ENCODE data around the gene LETM1. TPM values are rescaled to one million over a fixed set of nuclear protein-coding genes. Genes with fewer than 3 reads are reported as not detected.

LETM1 gene
- total and polyA plus RNA-seq, 2 donors (not counting 1 experiment from before 2014, with no cell fraction given): 28.5 to 45.1 TPM

DNA sequence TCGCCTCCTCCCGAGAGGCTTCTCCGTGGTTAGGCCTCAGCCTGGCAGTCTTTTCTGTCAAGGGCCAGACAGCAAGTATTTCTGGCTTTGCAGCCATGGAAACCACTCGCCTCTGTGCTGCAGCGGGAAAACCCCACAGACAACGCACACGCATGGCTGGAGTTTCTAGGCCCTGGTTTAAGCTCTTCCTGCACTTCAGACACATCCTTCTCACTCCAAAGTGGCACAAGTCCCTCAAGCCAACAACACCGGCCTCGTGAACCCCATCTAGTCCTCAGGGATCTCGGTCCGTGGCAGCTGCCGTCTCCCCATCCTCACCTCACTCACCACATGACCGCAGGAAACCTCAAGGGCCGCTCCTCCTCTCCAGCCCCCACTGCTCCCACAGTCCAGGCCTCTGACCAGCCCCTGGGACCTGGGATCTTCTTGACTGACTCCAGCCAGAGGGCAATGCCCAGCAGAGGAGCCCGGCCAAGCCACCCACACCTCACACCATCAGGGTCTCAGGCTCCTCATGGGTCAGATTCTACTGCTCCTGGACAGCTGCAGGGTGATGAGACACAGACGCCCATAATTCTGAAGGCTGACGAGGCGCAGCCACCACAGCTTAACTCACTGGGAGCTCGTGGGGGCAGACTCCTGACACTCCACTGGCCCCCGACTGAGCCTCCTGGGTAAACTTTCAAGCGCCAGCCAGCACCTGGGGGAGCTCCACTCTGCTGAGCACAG is 21.7 kb downstream of the LETM1 start:
- Histone ChIP-seq H3K27me3 (replicated peaks in 1 of 4; ENCODE audit: control extremely low read depth in 1 of 4, control insufficient read depth in 3 of 4, insufficient read depth in 4 of 4, low read length in 3 of 4) (no peaks in the 10 kb centered on the region), H3K36me3 (replicated peaks in 1 of 2; ENCODE audit: control extremely low read depth in 1 of 2, control insufficient read depth in 1 of 2, extremely low read depth in 1 of 2, insufficient read depth in 2 of 2, low read length in 1 of 2) (peaks cover 0 to 50% of the 10 kb centered on the region in 2 experiments), H3K79me2 (ENCODE audit: control insufficient read depth, insufficient read depth, low read length) (peaks cover 5% of the 10 kb centered on the region), H3K4me1 (ENCODE audit: control insufficient read depth in 2 of 2, insufficient read depth in 2 of 2, low read length in 2 of 2) (peaks cover 16 to 26% of the 10 kb centered on the region in 2 donors), H4K20me1 (ENCODE audit: control insufficient read depth, insufficient read depth, low read length, poor library complexity, severe bottlenecking) (no peaks in the 10 kb centered on the region), H3K4me3 (ENCODE audit: control extremely low read depth in 1 of 5, extremely low read depth in 1 of 5, insufficient read depth in 1 of 5, low read depth in 2 of 5, low read length in 4 of 5) (no peak overlapping the region), H3K27ac (ENCODE audit: low read length in 2 of 2) (peak overlapping the region; percentile 41 to 76), H3K4me2 (replicated peaks; ENCODE audit: low read depth, low read length, poor library complexity, severe bottlenecking) (peak overlapping the region; percentile 61), H3K9ac (ENCODE audit: low read length) (peak overlapping the region; percentile 32), H2AFZ (ENCODE audit: insufficient read depth, low read depth, low read length, poor library complexity, severe bottlenecking) (peak overlapping the region; percentile 10), H3K9me3 (ENCODE audit: control extremely low read depth in 1 of 3, control insufficient read depth in 2 of 3, insufficient read depth in 1 of 3, low read length in 2 of 3) (no peaks in the 10 kb centered on the region)
- no peaks in the 10 kb centered on the region for H3K9me3 Mint-ChIP-seq (ENCODE audit: insufficient read depth)
- ATAC-seq (ENCODE audit: low read depth): peak; percentile 84
- CTCF ChIA-PET: interaction anchor here (1.0 to 3.8 kb wide), 3 partner anchors 12 to 141 kb away, joined by 3 to 21 read pairs (median 3); no protein-coding TSS in a partner anchor
- intact Hi-C loops (cut with micrococcal nuclease): loop anchor here (2.0 kb wide), 1 partner anchor 37 kb away; the partner anchor contains the start of gene NSD2
- peaks cover 29% of the 10 kb centered on the region for H3K4me1 Mint-ChIP-seq
- 19% methylated on average over 21 of the region's 21 CpGs for WGBS (ENCODE audit: insufficient coverage)
- POLR2A ChIA-PET: no interaction called here
- H3K27ac Mint-ChIP-seq: peak overlapping the region; percentile 78
- TF ChIP-seq EZH2 (IDR thresholded peaks at IDR 0.05; ENCODE audit: borderline replicate concordance, insufficient read depth, low read depth, low read length, poor library complexity, severe bottlenecking): no peak
- TF ChIP-seq, protein P1, sequence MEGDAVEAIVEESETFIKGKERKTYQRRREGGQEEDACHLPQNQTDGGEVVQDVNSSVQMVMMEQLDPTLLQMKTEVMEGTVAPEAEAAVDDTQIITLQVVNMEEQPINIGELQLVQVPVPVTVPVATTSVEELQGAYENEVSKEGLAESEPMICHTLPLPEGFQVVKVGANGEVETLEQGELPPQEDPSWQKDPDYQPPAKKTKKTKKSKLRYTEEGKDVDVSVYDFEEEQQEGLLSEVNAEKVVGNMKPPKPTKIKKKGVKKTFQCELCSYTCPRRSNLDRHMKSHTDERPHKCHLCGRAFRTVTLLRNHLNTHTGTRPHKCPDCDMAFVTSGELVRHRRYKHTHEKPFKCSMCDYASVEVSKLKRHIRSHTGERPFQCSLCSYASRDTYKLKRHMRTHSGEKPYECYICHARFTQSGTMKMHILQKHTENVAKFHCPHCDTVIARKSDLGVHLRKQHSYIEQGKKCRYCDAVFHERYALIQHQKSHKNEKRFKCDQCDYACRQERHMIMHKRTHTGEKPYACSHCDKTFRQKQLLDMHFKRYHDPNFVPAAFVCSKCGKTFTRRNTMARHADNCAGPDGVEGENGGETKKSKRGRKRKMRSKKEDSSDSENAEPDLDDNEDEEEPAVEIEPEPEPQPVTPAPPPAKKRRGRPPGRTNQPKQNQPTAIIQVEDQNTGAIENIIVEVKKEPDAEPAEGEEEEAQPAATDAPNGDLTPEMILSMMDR (IDR thresholded peaks at IDR 0.05): no peak
- H3K27me3 Mint-ChIP-seq: no peaks in the 10 kb centered on the region
- peak overlapping the region; percentile 61 for H3K4me3 Mint-ChIP-seq
- peak; percentile 76 for DNase-seq
